Astrocyte of the spinal cord (primary cell): ENCODE results near the gene LRP10.
"Not testable (repeated sequence)": the region's sequence is repeated elsewhere in the genome, so short reads cannot be mapped to it uniquely, and the experiment has no call there.

Source experiments
- DNase-seq: peaks from one replicate; pipeline ENCODE4 v3.0.0; 2011; ENCODE audit warnings: low read depth, low spot score
- H3K4me3 ChIP-seq: 2 replicates; pipeline ENCODE4 v1.5.1; 2011; ENCODE audit warnings: low read depth, mild to moderate bottlenecking, low read length, moderate library complexity
- CTCF ChIP-seq: IDR thresholded peaks from 2 replicates; pipeline ENCODE4 v1.5.1; 2012; ENCODE audit warnings: low read depth, mild to moderate bottlenecking, low read length, inconsistent platforms
- in situ Hi-C: cut with HindIII; loops from 2 replicates; pipeline ENCODE4 v1.10.0; 2017; ENCODE audit warnings: low sequenced_read_pairs

LRP10 gene

DNA sequence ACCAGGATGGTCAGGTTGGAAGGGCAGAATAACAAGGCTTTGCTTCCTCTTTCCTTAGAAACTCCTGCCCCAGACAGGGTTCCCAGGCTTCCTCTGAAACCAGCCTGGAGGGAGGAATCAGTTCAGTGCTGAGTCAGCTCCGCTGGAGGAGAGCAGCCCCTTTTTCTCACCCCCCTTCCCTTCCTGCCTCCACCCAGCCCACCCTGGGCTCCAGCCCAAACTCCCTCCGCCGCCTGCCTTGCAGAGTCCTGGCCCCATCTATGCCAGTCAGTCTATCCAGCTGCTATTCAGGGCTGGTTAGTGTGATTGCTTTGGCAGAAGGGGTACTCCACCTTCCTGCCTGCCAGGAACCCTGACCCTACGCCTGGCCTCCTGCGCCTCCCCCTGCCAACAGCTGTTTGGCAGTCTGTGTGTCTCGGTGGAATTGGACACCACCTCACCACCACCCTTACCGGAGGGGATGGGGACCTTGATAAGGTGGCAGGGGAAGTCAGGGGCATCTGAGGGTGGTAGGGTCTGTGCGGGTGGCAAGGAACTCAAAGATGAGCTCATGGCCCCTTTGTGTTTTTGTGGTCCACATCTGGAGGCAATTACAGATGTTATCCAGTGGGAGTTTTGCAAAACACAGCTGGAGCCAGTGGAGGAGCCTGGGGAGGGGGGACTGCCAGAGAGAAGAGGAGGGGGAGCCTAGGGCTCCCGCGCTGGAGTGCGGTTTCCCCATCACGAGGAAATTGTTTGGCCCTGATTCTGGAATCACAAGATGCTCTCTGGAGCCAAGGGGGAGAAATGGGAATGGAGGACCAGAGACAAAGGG, 23.0 kb upstream of the LRP10 start:
- TF ChIP-seq CTCF, result no peak
- in situ Hi-C loops, result no loop called here
- peak; percentile 95 for DNase-seq
- H3K4me3 ChIP-seq, result no peak overlapping the region

GRCh38 chr14:22849212-22849819, 22.2 kb upstream of the LRP10 start:
- in situ Hi-C loops, result no loop called here
- no peak overlapping the region for H3K4me3 ChIP-seq
- TF ChIP-seq CTCF, result no peak
- no peak for DNase-seq

GRCh38 chr14:22850944-22851764, 20.4 kb upstream of the LRP10 start:
- H3K4me3 ChIP-seq, result no peak overlapping the region
- in situ Hi-C loops, result no loop called here
- DNase-seq, result peak; percentile 95
- TF ChIP-seq CTCF, result no peak

DNA sequence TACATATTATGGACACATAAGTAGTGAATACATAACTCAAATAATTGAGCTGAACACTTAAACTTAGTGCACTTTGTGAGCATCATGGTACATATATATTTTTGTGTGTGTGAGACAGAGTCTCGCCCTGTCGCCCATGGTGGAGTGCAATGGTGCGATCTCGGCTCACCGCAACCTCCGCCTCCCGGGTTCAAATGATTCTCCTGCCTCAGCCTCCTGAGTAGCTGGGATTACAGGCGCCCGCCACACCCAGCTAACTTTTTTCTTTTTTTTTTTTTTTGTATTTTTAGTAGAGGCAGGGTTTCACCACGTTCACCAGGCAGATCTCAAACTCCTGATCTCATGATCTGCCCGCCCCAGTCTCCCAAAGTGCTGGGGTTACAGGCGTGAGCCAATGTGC, 19.4 kb upstream of the LRP10 start:
- not testable (repeated sequence) for DNase-seq, H3K4me3 ChIP-seq

DNA sequence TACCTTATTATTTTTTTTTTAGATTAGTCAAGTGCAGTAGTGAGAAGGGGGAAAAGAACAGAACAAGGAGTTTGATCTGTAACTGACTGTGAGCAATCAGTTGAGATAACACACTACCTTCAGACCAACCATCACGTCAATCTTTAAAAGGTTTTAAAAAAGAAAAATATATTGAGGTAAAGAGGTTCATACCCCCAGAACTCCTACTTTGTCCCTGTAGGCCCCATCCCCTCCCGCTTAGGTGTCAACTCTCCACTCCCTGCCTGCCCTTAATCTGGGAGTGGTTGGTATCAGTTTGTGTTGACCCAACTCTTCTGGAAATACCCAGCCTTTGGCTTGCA, 19.0 kb upstream of the LRP10 start:
- no peak for TF ChIP-seq CTCF
- no peak for DNase-seq
- H3K4me3 ChIP-seq, result no peak overlapping the region
- in situ Hi-C loops, result no loop called here

More for the DNA sequence above, 19.4 kb upstream of the LRP10 start:
- in situ Hi-C loops, result not testable (repeated sequence)

DNA sequence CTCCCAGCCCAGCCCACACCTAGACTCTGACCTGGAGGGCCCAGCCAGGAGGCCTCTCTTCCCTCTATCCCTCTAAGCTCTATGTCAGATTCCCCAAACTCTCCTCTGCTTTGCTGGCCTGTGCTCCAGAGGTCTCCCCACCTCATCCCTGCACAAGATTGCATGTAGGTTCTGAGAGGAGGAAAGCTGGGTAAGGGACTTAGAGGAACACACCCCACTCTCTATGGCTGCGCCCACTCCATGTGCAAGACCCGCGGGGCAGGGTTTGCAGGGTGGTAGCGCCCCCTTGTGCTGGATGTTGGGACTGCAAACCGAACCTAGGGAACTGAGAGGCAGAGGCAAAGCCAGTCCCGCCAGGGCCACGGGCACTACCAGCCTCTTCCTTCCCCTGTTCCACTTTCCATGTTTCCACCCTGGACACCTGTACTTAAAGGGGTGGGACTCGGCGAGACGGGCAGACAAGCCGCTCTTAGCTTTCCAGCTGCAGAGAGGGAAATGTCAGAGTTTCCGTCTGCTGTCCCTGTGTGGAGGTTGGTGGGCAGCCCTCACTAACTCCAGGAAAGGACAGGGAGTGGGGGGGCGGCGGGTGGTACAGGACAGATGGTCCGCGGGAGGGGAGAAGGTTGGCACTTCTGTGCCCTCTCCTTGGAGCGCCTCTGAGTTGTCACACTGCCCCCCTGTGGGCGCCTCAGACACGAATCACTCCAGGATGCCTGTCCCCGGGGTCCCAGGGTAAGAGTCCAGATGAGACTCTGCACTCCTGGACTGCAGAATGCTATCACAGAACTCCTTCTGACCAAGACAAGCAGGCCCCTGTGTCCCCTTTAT, 18.4 kb upstream of the LRP10 start:
- in situ Hi-C loops, result no loop called here
- peak; percentile 88 for TF ChIP-seq CTCF
- peak; percentile 87 for DNase-seq
- peak overlapping the region; percentile 35 for H3K4me3 ChIP-seq

DNA sequence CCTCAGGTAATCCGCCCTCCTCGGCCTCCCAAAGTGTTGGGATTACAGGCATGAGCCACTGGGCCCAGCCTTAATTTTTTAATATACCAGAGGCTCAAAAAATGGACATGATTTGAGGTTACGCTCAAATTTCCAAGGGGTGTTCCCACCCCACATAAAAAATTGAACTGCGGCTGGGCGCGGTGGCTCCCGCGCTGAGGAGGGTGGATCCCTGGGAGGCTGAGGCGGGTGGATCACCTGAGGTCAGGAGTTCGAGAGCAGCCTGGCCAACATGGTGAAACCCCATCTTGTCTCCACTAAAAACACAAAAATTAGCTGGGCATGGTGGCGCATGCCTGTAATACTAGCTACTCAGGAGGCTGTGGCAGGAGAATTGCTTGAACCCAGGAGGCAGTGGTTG, 17.2 kb upstream of the LRP10 start:
- H3K4me3 ChIP-seq, DNase-seq, in situ Hi-C loops: not testable (repeated sequence)
